HepG2 (cell line): Measurements from ENCODE around the gene MIDN. TPM values are rescaled to one million over a fixed set of nuclear protein-coding genes. Genes with fewer than 3 reads are reported as not detected.

Experiments
- ATRX ChIP-seq: sonication (generic); formaldehyde crosslinking; IDR thresholded peaks from 2 replicates; pipeline ENCODE4 v1.4.0; 2020; ENCODE audit warnings: missing genetic modification reagents, borderline replicate concordance
- EEA1 ChIP-seq: sonication (generic); formaldehyde crosslinking; IDR thresholded peaks from 2 replicates; pipeline ENCODE4 v1.5.1; 2020; ENCODE audit warnings: mild to moderate bottlenecking, missing genetic modification reagents, borderline replicate concordance
- FOXA3 ChIP-seq: IDR thresholded peaks from 2 replicates; pipeline ENCODE4 v1.6.1; 2016; ENCODE audit warnings: missing genetic modification reagents, missing compliant biosample characterization
- IKZF1 ChIP-seq: fragments of 450-650 bp; IDR thresholded peaks from 2 replicates; pipeline ENCODE4 v1.7.1; 2016
- MAX ChIP-seq: IDR thresholded peaks from 2 replicates; pipeline ENCODE4 v1.6.1; 2012; ENCODE audit warnings: inconsistent platforms
- MYC ChIP-seq: sonication (generic); formaldehyde crosslinking; IDR thresholded peaks from 2 replicates; pipeline ENCODE4 v1.9.0; 2021; ENCODE audit warnings: missing genetic modification reagents, borderline replicate concordance
- NAIF1 ChIP-seq: sonication (generic); formaldehyde crosslinking; IDR thresholded peaks from 2 replicates; pipeline ENCODE4 v1.5.0; 2020; ENCODE audit warnings: mild to moderate bottlenecking, missing genetic modification reagents, borderline replicate concordance
- NCOA2 ChIP-seq: sonication (generic); formaldehyde crosslinking; IDR thresholded peaks from 2 replicates; pipeline ENCODE4 v1.8.0; 2022; ENCODE audit warnings: inconsistent platforms
- SCMH1 ChIP-seq: sonication (generic); formaldehyde crosslinking; IDR thresholded peaks from 2 replicates; pipeline ENCODE4 v1.9.0; 2021; ENCODE audit warnings: missing genetic modification reagents, mild to moderate bottlenecking, borderline replicate concordance
- SKI ChIP-seq: fragments of 450-650 bp; IDR thresholded peaks from one replicate; pipeline ENCODE4 v1.6.1; 2018; ENCODE audit warnings: mild to moderate bottlenecking; ENCODE audit not compliant: partially characterized antibody
- SPEN ChIP-seq: sonication (generic); formaldehyde crosslinking; IDR thresholded peaks from 2 replicates; pipeline ENCODE4 v1.5.1; 2020; ENCODE audit warnings: low read depth, mild to moderate bottlenecking, missing genetic modification reagents
- TFAP4 ChIP-seq: sonication (generic); IDR thresholded peaks from 2 replicates; pipeline ENCODE4 v1.6.1; 2016; ENCODE audit warnings: low read depth, borderline replicate concordance
- ZNF329 ChIP-seq: sonication (generic); formaldehyde crosslinking; IDR thresholded peaks from 2 replicates; pipeline ENCODE4 v1.9.0; 2021; ENCODE audit warnings: low read depth, mild to moderate bottlenecking, missing genetic modification reagents
- ZNF556 ChIP-seq: sonication (generic); formaldehyde crosslinking; IDR thresholded peaks from 2 replicates; pipeline ENCODE4 v1.4.0; 2020; ENCODE audit warnings: mild to moderate bottlenecking, missing genetic modification reagents, borderline replicate concordance
- ZNF615 ChIP-seq: sonication (generic); formaldehyde crosslinking; IDR thresholded peaks from 2 replicates; pipeline ENCODE4 v1.5.0; 2020; ENCODE audit warnings: mild to moderate bottlenecking, missing genetic modification reagents, borderline replicate concordance
- ZNF616 ChIP-seq: sonication (generic); formaldehyde crosslinking; IDR thresholded peaks from 2 replicates; pipeline ENCODE4 v1.5.0; 2020; ENCODE audit warnings: low read depth, mild to moderate bottlenecking, missing genetic modification reagents
- ZNF788 ChIP-seq: sonication (generic); formaldehyde crosslinking; IDR thresholded peaks from 2 replicates; pipeline ENCODE4 v1.5.0; 2020; ENCODE audit warnings: mild to moderate bottlenecking, missing genetic modification reagents, borderline replicate concordance
- polyA plus RNA-seq, 8 experiments: library from polyadenylated mRNA; depleted of rRNA in 3 of 8; stranded (reverse) in 7 of 8; unstranded in 1 of 8; fragments of >200 nt; fragmentation: Illumina TruSeq in 4 of 8; extraction: Trizol in 4 of 8; gene quantifications; 2 replicates each; pipeline versions ENCODE4 v1.2.1 to v1.2.3, GENCODE V29; 2011 to 2016; ENCODE audit warnings: low read depth in 4 of 8, missing spikeins in 1 of 8, mixed read lengths in 1 of 8; ENCODE audit not compliant: insufficient read depth in 1 of 8
- total RNA-seq, 5 experiments: library from RNA; depleted of rRNA; stranded (reverse); fragments of >200 nt; fragmentation: Illumina TruSeq; extraction: Trizol; gene quantifications; 2 replicates each; pipeline ENCODE4 v1.2.3, GENCODE V29; 2016; ENCODE audit warnings: low read depth in 1 of 5
- TF ChIP-seq, protein P1 (sequence below): IDR thresholded peaks from 2 replicates; pipeline ENCODE4 v1.6.1; 2016; ENCODE audit warnings: control low read depth
- TF ChIP-seq, protein P2 (sequence below): sonication (generic); formaldehyde crosslinking; IDR thresholded peaks from 2 replicates; pipeline ENCODE4 v1.5.0; 2020; ENCODE audit warnings: missing genetic modification reagents, mild to moderate bottlenecking, borderline replicate concordance
- TF ChIP-seq, protein P3 (sequence below): sonication (generic); formaldehyde crosslinking; IDR thresholded peaks from 2 replicates; pipeline ENCODE4 v1.4.0; 2020; ENCODE audit warnings: missing genetic modification reagents
- TF ChIP-seq, protein P4 (sequence below): IDR thresholded peaks from 2 replicates; pipeline ENCODE4 v1.6.1; 2016; ENCODE audit warnings: low read depth, borderline replicate concordance

The MIDN gene
- total and polyA plus RNA-seq, 2 of the 13 experiments (the other 11 are each of a cell fraction or from before 2014, with no cell fraction given), result 8.4 to 18.0 TPM

GRCh38 chr19:1251330-1252220 lies 3.2 kb downstream of the MIDN start (continued):
- 0 out of 2 replicates have a peak, but pooled peaks have one; percentile 37 for TF ChIP-seq ZNF615 (CRISPR knock-in tag)
- no peak for TF ChIP-seq SCMH1 (CRISPR knock-in tag)
- TF ChIP-seq MYC (CRISPR knock-in tag), result peak; percentile 1
- TF ChIP-seq ZNF788 (CRISPR knock-in tag), result peak; percentile 16; the same call in 1 of the 2 replicates
- no peak for TF ChIP-seq NAIF1 (CRISPR knock-in tag)
- no peak; the same call in 1 of the 2 replicates for TF ChIP-seq NCOA2
- TF ChIP-seq, protein P1, sequence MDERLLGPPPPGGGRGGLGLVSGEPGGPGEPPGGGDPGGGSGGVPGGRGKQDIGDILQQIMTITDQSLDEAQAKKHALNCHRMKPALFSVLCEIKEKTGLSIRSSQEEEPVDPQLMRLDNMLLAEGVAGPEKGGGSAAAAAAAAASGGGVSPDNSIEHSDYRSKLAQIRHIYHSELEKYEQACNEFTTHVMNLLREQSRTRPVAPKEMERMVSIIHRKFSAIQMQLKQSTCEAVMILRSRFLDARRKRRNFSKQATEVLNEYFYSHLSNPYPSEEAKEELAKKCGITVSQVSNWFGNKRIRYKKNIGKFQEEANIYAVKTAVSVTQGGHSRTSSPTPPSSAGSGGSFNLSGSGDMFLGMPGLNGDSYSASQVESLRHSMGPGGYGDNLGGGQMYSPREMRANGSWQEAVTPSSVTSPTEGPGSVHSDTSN (CRISPR knock-in tag), result no peak
- TF ChIP-seq TFAP4, result peak; percentile 11; the same call in 1 of the 2 replicates
- peak; percentile 28 for TF ChIP-seq SKI
- no peak for TF ChIP-seq SPEN (CRISPR knock-in tag)
- TF ChIP-seq, protein P2, sequence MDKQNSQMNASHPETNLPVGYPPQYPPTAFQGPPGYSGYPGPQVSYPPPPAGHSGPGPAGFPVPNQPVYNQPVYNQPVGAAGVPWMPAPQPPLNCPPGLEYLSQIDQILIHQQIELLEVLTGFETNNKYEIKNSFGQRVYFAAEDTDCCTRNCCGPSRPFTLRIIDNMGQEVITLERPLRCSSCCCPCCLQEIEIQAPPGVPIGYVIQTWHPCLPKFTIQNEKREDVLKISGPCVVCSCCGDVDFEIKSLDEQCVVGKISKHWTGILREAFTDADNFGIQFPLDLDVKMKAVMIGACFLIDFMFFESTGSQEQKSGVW, result no peak
- no peak; the same call in 1 of the 2 replicates for TF ChIP-seq MAX
- TF ChIP-seq, protein P3, sequence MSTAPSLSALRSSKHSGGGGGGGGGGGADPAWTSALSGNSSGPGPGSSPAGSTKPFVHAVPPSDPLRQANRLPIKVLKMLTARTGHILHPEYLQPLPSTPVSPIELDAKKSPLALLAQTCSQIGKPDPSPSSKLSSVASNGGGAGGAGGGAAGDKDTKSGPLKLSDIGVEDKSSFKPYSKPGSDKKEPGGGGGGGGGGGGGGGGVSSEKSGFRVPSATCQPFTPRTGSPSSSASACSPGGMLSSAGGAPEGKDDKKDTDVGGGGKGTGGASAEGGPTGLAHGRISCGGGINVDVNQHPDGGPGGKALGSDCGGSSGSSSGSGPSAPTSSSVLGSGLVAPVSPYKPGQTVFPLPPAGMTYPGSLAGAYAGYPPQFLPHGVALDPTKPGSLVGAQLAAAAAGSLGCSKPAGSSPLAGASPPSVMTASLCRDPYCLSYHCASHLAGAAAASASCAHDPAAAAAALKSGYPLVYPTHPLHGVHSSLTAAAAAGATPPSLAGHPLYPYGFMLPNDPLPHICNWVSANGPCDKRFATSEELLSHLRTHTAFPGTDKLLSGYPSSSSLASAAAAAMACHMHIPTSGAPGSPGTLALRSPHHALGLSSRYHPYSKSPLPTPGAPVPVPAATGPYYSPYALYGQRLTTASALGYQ, result no peak; the same call in none of the 2 replicates
- TF ChIP-seq EEA1 (CRISPR knock-in tag), result 0 out of 2 replicates have a peak, but pooled peaks have one; percentile 31
- TF ChIP-seq ZNF556, result 0 out of 2 replicates have a peak, but pooled peaks have one; percentile 6
- TF ChIP-seq ZNF616 (CRISPR knock-in tag), result 0 out of 2 replicates have a peak, but pooled peaks have one; percentile 30
- no peak for TF ChIP-seq FOXA3 (CRISPR knock-in tag)
- TF ChIP-seq IKZF1, result no peak
- no peak for TF ChIP-seq ATRX
- TF ChIP-seq ZNF329, result no peak
- TF ChIP-seq, protein P4, sequence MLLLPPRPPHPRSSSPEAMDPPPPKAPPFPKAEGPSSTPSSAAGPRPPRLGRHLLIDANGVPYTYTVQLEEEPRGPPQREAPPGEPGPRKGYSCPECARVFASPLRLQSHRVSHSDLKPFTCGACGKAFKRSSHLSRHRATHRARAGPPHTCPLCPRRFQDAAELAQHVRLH (CRISPR knock-in tag), result no peak
